SK-N-MC (cell line): Measurements from ENCODE around the gene TIGD3.

Source experiments
- EZH2 ChIP-seq: fragments of 200-600 bp; sonication (generic); IDR thresholded peaks from one replicate; pipeline ENCODE4 v1.6.1; 2017; ENCODE audit warnings: antibody characterized with exemption
- POLR2AphosphoS5 ChIP-seq: IDR thresholded peaks from 2 replicates; pipeline ENCODE4 v1.6.1; 2012; ENCODE audit warnings: mild to moderate bottlenecking, low read depth, low read length, borderline replicate concordance

DNA sequence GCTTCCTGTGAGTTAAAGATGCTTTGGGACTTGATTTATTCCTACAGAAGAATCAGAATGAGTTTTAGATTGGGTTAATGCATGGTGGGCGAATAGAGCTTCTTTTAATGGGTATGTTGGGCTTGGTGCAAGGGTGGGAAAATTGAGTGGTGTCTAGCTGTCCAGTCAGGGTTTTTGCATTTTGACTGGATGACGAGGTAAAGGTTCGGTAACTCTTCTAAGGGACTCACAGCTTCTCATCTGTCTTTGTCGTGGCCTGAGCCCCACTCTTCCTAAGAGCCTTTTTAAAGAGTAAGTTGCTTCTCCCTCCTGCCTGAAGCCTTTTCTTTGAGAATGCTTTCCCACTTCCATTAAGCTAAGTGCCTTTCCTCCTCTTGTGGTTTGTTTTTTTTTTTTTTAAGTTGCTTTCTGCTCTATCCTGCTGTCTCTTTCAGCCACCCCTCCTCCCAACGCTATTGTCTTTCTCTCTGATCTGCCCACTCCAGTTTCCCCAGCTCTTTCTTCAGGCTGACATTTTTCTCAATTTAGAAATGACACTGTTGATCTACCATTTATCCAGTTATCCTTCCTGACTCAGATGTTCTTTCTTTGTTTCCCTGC lies 19.8 kb upstream of the TIGD3 start:
- TF ChIP-seq POLR2AphosphoS5, result no peak
- TF ChIP-seq EZH2, result no peak
